GM19025 (cell line): Measurements from ENCODE around the gene PEX3.
"Not testable (repeated sequence)": the region's sequence is repeated elsewhere in the genome, so short reads cannot be mapped to it uniquely, and the experiment has no call there.

Experiments used
- ATAC-seq: cut with Tn5 transposase; IDR thresholded peaks from one replicate; pipeline ENCODE4 v1.9.1; 2021; ENCODE audit warnings: mild to moderate bottlenecking, low read depth, moderate library complexity; ENCODE audit not compliant: unreplicated experiment

The PEX3 gene

DNA sequence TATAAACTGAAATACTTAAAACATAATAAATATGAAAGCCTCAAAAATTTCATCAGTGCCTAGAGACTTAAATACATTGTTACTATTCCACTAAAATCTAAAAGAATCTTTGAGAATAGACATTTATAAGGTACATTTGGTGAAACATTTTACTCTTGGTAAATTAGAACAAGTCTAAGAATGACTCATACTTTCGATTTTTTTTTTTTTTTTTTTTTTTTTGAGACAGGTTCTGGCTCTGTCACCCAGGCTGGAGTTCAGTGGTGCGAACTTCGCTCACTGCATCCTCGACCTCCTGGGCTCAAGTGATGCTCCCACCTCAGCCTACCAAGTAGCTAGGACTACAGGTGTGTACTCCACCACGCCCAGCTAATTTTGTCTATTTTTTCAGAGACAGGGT, 54.5 kb downstream of the PEX3 start:
- no peak for ATAC-seq

DNA sequence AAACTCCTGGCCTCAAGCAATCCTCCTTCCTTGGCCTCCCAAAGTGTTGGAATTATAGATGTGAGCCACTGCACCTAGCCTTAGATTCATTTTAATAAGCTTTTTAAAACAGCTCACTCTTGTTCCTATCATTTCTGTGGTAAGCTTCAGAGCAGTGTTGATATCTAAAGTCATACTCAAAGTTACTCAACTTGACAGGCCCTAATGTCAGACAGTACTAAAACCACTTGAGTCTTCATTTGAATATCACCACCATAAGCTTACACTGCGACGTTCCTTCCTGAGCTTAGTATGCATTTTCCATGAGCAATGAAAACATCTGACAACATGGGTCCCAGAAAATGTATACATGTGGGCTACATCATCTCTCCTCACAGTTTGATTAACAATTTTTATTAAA, 54.9 kb downstream of the PEX3 start:
- ATAC-seq = no peak

DNA sequence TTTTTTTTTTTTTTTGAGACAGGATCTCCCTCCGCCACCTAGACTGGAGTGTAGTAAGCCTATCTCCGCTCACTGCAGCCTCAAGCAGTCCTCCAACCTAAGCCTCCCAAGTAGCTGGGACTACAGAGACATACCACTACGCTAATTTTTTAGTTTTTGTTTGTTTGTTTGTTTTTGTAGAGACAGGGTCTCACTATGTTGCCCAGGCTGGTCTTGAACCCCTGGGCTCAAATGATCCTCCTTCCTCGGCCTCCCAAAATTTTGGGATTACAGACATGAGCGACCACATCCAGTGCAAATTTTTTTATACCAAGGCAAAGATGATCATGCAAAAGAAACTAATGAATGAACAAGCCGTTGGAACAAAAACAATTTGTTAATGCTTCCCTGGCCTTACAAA, 55.6 kb downstream of the PEX3 start:
- ATAC-seq = no peak

DNA sequence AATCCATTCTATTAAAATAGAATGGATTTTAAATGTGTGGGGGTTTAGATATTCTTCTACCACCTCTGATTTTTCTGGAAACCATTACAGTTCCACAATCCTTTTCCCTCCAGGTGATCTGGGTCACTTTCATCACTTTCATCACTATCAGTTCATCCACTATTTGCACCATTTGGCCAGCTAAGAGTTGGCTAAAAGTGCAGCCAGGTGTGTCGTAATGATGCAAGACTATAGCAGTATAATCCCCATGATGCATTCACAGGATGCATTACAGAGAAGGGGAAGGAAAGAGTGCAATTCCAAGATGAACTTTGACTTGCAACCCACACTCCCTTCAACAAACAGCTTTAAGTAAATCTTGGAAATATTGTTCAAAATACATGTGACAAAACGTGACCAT, 56.0 kb downstream of the PEX3 start:
- ATAC-seq = no peak

DNA sequence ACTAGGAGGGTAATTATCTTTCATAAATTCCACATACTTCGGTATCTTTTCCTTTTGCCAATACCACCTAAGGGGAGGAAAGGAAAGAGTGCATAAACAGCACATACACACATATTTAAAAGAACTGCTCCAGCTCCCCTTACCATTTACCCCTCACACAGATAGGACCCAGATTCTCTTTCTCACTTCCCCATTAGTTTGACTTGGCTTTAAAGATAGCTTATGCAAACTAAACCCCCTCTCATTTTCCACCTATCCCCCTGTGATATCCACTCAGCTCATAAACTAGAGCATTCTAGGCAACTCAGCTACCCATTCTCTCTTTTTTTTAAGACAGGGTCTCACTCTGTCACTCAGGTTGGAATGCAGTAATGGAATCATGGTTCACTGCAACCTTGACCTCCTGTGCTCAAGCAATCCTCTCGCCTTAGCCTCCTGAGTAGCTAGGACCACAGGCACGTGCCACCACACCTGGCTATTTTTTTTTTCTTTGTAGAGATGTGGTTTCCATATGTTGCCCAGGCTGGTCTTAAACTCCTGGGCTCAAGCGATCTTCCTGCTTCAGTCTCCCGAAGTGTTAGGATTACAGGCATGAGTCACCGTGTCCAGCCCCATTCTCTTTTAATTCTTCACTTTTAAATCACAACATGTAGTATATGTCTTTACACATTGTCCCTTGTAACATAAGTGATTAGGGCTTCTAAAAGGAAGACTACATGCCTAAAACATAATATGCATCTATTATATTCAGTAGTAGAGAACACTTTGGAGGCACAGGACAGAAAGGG, 56.9 kb downstream of the PEX3 start:
- ATAC-seq = no peak

DNA sequence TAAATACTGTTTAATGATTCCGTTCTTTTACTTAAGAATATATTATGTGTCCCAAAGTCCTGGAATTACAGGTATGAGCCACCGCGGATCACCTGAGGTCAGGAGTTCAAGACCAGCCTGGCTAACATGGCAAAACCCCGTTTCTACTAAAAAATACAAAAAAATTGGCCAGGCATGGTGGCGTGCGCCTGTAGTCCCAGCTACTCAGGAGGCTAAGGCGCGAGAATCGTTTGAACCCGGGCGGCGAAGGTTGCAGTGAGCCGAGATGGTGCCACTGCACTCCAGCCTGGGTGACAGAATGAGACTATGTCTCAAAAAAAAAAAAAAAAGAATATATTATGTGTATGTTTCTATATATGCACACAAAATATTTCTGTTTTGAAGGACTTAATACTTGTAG, 59.7 kb downstream of the PEX3 start:
- not testable (repeated sequence) for ATAC-seq

DNA sequence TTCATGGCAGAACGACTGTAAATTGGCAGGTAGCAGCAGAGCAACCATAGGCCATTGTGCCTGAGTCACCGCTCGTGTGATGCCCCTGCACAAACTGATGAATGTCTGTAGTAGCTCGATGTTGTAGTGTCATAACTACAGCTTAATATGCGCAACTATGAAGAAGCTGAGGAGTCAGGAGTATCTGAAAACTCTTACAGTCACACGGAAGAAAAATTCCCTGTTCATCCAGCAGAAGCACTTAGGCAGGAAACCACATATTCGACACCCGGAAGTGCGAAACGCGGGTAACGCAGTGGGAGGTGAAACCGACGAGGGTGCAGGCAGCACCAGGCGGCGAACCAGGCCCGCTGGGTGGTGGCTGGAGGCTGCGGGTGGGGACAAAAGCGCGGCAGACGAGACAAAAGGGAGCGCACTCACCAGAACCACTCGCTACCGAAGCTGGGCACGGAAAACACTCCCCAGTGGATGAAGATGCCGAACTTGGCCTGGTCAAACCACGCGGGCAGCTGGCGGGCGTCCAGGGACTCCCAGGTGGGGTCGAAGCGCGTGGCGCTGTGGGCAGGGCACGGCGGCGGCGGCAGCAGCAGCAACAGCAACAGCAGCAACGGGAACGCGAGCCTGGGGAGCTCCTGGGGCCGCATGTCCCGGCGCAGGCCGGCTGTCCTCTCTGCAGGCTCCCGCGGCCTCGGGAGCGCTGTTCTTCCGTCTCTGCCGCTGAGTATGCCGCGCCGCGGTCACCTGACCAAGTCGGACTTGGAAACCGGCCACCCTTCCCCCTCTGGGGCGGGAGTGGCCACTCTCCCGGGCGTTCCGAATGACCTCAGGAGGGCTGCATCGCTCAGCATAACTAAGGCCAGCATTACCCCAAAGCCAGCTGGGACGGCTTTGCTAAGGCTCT, 60.6 kb downstream of the PEX3 start, which contains the start of gene FUCA2:
Gene FUCA2, minus strand, starts transcription at position 730 of the 901 bp plus-strand sequence. Its CDS starts 86 bp downstream, at position 644.
- peak; percentile 50 for ATAC-seq

DNA sequence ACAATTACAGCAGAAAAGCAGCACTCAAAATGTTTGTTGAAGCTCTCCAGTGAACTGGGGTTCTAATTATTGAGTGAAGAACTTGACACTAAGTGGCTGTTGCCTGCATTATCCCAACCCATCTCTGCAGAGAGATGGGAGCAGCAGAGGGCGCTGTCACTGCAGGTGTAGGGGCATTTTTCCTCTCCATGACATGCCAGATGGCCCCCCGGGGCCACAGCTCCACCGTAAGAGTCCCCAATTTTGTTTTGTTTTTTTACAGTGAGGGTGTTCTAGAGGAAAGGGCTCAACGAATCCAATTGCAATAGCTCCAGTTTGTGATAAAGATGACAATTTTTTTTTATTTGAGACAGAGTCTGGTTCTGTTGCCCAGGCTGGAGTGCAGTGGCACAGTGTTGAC, 62.8 kb downstream of the PEX3 start:
- ATAC-seq = no peak

DNA sequence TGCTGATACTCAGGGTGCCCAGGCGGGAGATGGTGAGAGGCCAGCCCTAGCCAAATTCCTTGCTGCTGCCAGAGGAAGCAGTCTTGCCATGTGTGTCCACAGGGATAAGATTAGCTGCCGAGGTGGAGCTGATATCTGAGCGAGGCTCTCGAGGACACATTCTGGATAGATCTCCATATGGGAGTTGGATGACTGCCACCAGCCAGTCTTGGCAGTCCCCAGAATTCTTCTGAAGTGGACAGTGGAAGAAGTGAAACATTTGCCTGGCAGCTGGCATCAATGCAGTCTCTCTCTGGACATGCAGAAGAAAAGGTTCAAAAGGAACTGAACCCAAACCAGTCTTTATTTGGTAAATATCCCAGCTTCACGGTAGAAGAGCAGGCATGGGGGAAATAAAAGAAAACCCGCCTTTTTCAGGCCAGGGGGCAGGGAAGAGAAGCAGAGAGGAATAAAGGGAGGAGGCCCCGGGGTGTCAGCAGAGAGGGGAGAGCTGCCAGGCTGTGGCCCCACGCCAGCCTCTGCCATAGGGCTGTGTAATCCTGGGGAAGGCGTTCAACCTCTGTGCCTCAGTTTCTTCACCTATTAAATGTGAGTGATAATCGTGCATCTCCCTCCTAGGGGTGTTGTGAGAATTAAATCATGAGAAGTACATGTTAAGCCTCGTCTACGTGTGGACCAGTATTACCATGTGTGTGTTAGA, 64.6 kb downstream of the PEX3 start:
- no peak for ATAC-seq

DNA sequence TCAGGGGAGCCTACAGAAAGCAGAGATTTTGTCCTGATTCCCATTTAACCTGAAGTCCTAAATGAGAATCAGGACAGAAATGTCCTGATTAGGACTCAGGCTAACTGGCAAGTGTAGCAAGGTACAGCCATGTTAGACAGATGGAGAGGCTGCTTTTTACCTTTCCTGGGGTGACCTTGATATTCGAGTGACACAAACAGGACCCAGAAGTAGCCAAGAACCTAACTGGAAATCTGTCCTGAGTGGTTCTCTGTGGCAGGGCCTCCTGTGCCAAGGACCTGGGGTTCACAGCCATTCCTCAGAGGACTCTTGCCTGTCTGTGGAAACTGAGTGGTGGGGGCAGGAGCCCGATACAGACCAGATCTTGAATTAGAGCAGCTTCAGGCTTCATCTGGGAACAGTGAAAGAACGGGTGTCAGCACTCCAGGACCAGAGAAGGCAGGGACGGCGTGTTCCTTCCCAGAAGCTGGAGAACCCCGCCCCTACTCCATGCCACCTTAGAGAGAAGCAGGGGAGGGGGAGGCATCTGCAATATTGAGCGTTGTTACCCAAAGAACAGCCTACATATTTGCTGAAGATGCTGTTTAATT, 65.3 kb downstream of the PEX3 start:
- no peak for ATAC-seq

DNA sequence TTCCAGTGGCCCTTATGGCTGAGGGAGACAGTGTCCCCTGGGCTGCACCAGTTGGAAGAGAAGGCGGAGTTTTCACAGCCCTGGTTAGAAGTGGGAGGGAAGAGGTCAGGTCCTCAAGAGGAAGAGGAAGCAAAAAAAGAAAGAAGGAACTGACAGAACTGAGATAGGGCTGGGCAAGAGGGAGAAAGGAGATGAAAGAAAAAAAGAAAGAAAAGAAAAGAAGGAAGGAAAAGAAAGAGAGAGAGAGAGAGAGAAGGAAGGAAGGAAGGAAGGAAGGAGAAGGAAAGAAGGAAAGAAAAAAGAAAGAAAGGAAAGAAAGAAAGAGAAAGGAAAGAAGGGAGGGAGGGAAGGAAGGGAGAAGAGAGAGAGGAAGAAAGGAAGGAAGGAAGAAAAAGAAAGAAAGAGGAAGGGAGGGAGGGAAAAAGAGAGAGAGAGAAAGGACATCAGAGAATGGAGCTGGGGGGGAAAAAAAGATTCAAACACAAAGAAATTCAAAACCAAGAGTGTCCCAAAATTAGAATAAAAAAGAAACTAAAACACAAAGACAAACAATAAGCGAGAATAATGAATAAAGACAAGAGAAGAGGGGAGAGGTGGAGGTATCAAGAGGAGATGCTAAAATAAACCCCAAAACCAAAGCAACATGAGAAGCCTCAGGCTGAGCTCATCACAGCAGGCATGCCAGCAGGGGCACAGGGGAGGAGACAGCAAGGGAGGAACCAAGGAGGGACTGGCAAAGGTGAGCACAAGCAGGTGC, 66.3 kb downstream of the PEX3 start:
- ATAC-seq = no peak

DNA sequence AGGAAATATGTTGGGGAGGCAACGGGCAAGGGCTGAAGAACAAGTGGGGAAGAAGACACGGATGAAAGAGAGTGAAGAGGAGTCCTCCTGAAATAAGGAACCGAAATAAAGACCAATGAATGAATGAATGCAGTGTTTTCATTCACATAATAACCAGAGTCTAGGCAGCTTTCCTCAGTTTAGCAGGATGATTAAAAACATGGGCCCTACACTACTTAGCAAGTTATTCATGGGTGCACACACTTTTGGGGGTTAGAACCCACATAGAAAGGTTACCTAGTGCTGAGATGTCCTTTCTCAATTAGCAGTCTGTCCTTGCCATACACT, 66.8 kb downstream of the PEX3 start:
- no peak for ATAC-seq

DNA sequence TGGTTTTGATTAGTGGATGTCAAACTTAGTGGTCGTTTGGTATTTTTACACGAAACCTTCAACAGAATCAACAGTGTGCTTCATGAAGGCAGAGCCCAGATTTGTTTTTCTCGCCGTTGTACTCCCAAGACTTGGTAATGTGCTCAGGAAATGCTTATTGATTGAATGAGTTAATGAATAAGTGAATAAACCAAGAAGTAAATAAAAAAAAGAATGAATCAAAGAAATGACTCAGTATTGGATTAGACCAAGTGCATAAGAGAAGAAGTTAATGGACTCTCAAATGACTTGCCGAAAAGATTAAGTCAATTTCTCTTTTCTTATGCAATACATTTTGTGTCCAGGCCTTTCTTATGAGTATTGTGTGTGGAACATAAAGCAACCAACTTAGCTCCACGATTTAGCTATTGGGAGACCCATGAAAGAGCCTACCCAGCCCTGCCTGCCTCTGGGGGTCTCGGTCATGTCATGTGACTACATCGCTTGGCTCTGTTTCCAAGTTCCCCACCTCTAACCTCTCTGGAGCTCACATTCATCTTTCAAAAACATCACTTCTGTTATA, 71.5 kb downstream of the PEX3 start:
- ATAC-seq = no peak

DNA sequence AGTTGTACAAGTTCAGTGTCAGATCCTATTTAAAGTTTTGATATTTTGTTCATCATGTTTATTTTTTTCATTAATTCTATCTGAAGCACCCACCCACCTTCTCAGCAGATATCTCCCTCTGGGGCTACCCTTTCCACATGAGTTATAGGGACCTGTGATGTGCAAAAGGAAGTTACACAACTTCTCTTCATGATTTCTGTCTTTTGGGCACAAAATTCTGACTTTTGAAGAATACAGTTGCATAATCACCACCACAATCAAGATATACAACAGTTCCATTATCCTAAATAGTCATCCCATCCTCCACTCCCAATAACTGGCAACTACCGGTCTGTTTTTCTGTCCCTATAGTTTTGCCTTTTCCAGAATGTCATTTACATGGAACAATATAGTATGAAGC, 74.8 kb downstream of the PEX3 start:
- ATAC-seq = no peak

DNA sequence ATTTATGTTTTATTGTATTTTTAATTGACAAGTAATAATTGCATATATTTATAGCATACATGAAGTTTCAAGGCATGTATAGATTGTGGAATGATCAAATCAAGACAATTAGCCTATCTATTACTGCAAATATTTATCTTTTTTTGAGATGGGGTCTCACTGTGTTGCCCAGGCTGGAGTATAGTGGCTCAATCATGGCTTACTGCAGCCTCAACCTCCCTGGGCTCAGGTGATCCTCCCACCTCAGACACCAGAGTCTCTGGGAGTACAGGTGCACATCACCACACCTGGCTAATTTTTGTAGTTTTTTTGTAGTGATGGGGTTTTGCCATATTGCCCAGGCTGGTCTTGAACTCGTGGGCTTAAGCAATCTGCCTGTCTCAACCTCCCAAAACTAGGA, 77.1 kb downstream of the PEX3 start:
- ATAC-seq = no peak

DNA sequence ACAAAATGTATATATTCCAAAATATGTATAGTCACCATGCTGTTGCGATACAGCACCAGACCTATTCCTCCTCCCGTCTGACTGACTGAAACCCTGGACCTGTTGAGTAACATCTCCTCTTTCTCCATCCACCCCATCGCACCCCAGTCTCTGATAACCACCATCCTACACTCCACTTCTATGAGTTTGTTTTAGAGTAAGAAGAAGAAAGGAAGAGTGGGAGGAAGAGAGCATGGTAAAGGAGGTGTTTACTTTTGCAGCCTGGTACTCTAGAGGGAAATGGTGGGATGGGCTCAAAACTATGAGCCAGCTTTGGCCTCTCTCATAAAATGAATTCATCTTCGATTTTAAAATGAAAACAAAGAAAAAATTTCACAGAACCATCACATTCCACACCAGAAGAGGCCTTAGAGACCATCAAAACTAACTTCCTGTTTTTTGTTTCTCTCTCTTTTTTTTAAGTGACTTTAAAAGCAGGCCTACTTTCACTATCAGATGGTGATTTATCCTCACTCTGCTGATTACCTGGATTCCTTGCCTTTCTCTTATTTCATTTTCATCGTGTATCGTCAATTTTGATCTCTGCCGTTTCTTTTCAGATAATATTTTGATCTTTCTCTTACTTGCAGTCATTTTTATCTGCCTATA, 77.7 kb downstream of the PEX3 start:
- no peak for ATAC-seq

DNA sequence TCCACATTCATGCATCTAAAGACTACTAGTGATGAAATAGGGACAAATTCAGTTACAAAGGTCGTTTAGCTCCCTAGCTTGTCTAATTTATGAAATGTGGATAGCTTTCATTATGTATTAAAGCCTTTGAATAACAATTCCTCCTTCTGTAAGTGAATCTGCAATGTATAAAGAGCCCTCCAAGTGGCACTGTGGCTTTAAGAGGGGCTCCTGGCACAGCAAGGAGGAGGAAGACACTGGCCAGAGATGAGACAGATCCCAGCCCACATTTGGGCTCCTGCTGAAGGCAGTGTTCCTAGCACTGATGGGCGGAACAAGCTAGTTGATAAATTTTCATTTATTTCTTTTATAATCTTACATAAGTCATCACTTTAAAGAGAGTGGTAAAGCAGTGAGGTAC, 78.5 kb downstream of the PEX3 start:
- no peak for ATAC-seq

DNA sequence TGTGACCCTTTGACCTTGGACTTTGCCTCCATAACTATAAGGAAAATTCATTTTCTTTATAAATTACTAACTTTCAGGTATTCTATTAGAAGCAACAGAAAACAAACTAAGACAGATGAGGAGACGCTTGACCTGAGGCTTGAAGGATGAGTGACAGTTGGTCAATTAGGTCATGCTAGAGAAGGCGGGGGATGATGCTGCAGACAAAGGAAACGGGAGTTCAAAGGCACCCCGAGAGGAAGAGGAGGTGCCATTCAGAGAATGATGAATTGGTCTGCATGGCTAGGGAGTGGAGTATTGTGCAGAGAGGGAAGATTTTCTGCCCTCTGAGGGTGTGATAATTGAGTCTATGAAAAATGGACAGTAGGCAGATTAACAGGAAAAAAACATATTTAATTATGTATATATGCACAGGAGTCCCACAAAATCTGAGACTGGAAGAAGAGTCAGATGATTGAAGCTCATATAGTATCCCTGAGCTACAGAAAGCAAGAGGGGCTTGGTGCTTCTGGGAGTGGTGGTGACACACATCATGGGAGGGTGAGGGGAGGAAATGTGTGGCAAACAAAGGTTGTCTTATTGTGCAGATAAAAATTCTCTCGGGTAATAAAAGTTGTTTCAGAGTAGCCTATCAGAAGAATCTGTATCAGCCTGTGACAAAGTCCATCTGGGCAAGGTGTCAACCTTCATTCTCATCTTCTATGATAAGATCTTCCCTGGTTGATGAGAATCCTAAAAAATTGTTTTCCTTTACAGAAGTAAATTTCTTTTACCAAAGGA, 81.3 kb downstream of the PEX3 start:
- no peak for ATAC-seq

DNA sequence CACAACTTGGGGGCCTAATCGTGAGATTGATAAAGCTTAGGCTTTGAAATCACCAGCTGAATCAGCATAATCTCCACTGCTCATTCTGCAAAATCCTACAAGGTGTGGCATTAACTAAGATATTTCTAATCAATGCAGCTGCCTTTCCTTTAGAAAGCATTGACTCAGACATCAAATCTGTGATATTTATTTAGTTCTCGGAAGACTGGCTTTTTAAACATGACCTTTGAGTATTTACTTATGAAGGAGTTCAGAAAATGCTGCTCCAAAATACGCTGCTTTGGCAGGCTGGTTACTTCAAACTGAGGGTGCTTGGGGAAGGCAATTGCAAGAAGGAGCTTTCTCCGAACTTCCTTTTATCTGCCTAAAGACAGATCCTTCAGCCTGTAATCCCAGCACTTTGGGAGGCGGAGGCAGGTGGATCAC, 84.6 kb downstream of the PEX3 start:
- no peak for ATAC-seq
